HG02885 (cell line): Measurements from ENCODE around the gene GPX2.

Experiments used
- ATAC-seq: cut with Tn5 transposase; IDR thresholded peaks from one replicate; pipeline ENCODE4 v1.9.1; 2021; ENCODE audit warnings: mild to moderate bottlenecking; ENCODE audit not compliant: unreplicated experiment, poor library complexity

GPX2 gene

DNA sequence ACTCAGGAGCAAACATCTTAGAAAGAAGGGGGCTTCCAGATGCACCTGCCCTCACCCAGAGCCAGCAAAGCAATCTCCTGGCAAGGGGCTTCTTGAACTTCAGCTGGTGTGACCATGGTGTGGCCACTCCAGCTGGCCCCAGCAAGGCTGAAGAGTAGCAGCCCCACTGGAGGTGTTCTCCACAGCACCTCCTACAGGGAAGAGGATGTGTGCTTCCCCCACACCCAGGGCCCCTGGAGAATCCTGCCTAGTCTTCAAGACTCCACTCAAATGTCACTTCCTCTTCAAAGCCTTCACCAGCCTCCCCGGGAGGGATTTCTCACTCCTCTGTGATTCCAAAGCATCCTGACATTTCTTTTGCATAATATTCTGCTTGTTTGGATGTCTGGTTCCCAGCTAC, 21.1 kb upstream of the GPX2 start:
- no peak for ATAC-seq

DNA sequence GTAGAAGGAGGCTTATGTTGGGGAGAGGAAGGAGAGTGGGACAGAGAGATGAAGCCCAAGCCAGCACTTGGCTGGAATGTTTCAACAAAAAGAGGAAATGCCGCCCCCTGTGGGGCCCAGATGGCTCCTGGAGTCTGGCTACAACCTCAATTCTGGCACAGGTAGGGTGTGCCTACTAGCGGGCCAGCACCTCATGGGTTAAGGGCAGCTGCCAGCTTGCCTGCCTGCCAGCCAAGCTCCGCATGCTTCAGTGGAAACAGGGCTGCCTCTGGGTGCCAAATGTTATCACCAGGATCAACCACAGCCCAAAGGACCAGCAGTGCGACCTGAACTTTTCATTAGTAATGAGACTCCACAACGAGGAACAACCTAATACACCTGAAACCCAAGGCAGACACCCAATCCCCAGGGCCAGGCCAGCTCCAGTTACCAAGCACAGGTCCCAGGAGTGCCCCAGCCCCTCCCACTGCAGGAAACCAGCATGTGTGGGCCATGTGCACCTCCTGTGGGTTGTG, 18.3 kb upstream of the GPX2 start:
- no peak for ATAC-seq

DNA sequence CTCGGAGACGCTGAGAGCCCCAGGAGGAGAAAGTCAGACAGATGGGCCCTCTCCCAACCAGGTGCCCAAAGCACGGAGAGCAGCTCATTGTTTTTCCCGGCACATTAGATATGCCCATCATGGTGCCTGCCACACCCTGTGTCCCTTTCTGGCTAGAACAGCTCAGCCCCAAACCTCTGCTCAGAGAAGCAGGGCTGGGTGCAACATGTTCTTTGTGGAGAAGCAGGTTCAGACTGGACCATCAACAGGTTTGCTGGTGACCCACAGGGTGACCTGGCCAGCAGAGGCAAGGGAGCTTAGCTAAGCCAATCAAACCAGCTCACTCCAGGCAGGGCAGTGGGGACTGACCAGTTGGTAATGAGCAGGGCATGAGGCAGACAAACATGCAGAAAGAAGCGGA, 16.2 kb upstream of the GPX2 start:
- ATAC-seq, result no peak

DNA sequence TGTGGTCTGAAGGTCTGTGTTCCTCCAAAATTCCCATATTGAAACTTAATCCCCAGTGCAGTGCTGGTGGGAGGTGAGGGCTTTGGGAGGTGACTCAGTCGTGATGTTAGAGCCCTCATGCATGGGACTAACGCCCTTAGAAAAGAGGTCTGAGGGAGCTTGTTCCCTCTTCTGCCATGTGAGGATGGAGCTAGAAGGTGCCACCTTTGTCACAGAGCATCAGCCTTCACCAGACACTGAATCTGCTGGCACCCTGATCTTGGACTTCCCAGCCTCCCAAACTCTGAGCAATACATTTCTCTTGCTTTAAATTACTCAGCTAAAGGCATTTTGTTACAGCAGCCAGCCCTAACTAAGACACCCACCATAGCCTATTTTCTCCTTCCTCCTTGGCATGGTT, 15.7 kb upstream of the GPX2 start:
- no peak for ATAC-seq

DNA sequence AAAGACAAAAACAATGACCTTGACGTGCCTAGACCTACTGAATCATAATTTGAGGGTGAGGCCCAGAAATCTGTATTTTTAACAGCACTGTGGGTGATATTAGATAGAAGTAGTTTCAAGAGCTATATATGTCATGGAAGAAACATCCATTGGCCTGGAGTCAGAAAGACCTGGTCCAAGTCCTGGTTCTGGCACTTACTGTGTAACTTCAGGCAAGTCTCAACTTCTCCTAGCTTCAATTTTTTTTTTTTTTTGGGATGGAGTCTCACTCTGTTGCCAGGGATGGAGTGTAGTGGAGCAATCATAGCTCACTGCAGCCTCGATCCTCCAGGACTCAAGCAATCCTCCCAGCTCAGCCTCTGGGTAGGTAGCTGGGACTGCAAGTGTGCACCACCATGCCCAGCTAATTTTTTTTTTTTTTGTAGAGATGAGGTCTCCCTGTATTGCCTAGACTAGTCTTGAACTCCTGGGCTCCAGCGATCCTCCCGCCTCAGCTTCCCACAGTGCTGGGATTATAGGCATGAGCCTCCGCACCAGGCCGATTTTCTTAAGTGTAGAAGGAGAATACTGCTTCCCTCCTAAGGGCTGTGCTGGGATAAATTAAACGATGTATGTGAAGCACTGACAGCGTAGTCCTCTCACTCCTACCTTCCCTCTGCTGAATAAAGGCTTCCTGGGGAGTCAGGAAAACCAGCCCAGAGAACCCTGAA, 14.3 kb upstream of the GPX2 start:
- no peak for ATAC-seq

DNA sequence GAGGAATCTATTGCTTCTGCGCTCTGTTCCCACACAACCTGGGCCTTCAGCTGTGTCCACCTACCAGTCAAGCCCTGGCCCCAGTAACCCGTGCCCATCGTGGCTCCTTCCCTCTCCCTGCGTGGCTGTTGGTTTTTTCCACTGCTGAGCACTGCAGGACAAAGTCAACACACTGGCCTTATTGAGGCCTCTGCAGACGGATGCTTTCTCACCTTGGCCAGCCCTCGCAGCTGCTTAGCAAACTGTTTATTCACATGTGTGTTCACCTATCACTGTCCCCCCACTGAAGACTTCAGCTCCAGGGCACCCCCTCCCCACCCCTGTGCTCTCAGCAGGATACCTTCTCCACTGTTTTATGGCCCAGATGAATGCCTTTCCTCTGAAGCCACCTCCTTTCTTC, 12.8 kb upstream of the GPX2 start:
- ATAC-seq, result no peak

DNA sequence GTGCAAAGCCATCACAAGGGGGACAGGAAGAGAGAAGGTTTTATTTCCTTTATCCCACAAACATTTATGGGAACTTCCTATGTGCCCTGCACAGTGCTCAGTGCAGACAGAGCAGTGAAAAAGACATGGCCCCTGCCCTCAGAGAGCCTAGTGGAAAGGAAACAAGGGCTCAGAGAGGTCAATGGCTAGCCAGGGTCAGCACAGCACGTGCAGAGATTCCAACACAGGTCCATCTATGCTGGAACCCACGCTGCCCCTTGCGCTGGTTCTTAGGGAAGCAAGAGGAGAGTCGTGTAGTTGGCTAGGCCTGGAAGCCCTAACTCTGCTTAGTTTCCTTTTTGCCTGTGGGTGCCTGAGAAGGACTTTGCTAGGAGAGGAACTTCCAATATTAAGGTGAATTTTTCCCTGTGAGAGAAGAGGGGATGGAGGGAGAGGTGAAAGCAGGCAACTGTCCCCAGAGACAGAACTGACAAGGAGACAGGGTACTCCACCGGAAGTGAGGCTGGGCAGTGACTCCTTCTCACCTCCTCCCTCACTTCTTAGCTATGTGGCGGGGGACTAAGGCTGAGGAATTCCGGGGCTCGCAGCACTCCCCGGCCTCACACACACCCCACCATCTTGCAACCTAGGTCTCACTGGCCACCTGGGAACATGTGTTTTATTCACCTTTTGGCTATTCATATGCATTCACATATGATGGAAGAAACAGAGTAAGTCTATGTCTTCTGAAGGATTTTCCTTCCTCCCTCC, 12.1 kb upstream of the GPX2 start:
- ATAC-seq, result no peak

DNA sequence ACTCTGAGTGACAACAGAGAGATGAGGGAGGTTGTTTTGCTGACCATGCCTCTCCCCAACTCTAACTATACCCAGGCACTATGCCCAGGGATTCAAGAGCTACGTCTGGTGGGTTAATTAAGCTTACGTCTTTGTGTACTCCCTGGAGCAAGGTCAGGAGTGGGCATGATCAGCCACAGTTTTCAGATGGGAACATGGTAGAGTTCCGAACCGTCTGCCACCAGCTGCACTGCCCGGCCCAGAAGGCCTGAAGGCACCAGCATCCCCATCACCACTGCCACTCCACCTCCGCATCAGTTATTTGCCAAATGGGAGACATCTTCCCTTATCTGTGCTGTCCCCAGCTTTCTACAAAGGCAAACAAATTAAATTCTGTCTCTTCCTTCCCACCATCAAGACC, 11.1 kb upstream of the GPX2 start:
- ATAC-seq, result no peak

DNA sequence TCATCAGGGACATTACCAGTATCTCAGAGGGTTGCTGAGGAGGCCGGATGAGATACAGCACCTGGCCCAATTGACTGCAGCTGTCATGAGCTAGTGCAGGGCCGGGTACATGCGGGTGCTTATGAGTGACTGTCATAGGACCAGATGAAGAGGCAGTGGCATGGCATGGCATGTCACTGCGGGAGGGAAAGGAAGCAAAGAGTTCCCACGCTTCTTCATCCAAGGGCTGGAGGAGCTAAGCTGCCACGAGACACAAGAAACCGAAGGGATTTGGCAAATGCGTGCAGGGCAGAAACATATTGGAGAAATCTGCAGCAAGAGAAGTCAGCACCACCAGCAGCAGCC, 10.7 kb upstream of the GPX2 start:
- no peak for ATAC-seq

DNA sequence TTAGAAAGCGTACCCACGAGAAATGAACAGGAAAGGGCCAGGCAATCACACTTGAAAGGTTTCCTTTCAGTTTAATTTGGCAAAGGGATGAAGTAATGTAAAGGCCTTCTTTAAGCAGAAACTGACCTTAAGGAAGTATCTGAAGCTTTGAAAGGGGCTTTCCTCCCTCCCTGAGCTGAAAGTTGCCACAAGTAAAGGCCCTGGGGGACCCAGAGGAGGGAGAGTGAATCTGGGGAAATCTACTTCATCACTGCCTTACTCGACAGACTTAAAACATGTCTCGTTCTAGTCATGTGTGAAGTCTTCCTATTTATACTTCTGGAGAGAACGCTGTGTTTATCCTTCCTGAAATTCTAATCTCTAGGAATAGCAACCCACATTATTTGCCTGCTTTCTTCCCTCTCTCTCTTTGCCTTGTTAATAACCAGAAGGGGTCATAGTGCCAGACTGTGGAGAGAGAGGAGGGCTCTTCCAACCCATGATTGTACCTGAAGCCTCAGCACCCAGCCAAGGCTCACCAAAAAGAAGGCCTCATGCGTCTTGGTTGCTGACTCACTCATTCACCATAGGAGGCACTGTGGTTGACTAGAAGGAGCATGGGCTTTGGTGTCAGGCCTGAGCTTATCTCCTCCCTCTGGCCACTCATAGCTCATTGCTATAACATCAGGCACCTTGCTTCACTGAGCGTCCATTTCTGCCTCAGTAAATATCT, 10.2 kb upstream of the GPX2 start:
- ATAC-seq, result peak; percentile 68

DNA sequence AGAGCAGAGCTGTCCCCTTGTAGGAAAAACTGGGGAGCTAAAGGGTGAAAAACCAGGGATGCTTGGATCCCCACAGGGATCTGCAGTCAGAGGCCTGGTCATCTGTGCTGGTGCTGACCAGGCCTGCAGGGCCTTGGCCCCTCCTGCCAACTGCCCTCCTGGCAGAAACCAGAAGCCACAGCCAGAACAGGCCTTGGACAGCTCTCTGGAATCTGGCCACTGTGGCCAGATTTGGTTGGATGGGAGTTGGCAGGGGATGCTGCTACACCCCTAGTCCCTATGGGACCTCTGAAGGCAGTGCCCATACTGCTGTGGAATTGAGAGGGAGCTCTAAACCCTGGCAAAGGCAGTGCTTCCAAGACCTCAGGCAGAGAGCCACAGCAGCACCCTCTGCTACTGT, 9.2 kb upstream of the GPX2 start:
- no peak for ATAC-seq

DNA sequence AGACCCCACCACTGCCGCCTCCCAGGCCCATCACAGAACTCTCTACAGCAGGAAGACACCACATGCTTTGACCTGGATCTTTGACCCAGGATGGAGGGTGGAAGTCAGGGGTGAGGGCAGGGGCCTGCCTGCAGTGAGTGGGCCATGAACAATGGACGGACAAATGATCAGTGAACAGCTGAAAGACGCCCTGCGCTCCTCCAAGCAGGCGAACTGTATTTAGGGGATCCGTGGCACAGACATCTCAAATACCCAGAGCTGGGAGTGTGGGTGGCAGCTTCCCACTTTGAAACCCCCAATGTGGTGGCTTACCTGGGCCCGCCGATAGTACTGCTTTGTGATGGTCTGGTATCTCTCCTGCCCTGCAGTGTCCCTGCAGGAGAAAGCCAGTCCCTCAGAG, 8.7 kb upstream of the GPX2 start:
- ATAC-seq, result no peak

DNA sequence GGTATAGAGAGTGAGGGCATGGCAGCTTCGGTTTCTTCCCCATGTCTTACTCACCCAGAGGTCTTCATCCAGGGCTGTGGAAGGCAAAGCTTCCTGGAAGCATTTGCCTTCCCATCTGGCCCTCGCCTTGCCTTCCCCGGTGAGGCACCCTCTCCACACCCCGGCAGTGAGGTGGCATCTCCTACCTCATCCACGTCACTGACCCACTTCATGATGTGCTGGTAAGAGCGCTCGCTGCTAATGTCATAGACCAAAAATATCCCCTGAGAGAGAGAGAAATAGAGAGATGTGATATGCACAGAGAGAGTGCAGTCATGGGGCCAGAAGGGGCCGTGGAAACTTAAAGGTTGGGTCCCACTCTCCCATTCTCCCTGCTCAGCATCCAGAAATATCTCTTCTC, 8.3 kb upstream of the GPX2 start:
- no peak for ATAC-seq

DNA sequence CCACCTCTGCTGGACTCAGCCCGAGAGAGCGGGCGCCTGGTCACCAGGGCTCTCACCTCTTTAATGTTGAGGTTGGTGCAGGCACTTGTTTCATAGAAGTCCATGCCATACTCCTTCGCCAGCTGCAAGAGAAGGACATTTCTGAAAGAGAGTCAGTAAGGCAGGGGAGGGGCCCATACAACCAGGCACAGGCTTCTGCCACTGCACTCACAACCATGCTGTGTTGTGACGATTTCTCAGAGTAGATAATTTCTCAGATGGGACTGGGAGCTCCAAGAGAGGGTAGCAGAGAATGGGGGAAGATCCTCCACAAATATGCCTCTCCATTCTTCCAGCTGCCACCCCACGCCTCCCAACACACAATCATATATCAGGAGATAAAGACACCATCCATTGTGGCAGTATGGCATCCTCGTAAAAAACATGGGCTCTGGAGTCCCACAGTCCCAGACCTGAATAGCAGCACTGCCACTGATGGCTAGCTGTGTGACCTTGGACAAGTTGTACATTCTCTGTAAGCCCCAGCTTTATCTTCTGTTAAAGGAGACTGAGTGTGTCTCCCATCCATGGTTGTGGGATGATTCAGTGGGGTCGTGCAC, 6.2 kb upstream of the GPX2 start:
- ATAC-seq, result no peak

DNA sequence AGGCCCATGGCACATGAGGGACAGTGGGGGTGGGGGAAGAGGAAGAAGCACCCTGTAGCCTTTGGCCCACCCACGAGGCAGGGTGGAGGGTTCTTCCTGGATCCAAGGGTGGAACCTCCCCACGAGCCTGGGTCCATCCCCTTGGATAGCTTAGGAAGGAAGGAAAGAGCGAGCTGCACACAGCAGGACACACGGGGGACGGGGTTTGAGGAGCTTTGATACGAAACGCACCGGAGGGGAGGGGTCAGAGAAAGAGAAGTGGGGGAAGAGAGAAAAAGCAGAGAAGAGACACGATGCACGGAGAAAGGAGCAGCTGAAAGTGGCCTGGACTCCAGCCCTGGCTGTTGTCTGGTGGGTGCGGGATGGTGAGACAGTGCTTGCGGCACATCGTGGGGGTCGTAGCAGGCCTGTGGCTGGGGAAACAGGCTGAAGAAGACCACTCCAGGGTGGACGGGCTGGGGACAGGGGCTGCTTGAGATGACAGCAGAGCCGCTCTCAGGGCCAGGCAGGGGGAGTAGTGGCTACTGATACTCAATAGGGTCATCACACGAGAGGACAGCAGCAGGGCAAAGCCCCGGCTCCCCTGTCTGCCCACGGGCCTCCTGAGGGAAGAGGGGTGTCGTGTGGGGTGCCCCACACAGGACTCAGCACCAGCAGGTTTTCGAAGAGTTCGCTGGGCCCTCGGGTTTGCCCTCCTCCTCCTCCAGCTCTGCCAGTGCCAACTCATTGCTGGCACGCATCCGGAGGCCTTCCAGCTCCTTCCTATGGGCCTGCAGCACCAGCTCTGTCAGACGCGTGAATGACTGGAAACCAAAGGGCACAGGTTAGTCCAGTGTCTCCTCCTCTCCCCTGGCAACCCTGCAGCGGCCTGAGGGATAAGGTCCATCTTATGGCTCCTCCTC, 5.4 kb upstream of the GPX2 start:
- no peak for ATAC-seq

DNA sequence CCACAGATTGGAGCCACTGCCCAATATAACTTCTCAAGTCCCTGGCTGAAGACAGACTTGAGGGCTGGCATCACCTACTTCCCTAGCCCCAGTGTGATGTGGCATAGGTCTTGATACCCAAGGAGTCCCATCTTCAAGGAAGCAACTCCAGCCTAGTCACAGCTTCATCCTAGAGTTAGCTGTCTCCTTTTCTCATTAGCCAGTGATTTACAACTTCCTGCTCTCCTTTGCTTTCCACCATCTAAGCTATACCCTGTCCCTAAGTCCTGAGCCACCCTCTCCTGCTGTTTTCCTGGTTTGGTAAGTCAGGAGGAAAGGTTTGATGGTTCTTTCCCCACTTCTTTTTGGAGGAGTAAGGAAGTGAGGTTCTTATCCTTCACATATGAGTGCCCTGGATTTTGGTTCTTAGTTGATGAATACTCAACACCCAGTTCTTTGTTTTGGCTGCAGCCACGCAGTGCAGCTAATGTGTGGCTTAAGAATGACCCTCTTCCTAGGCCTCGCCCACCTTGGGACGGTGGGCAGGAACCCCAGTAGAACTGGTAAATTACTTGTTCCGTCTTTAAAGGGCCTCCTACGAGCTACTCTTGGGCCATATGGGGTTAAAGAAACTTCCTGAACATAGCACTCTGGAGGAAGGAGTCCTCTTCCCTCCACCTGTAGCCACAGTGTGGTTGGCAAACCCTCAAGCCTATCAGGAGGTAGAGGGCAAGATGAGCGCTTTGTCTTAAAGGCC, 3.9 kb upstream of the GPX2 start:
- ATAC-seq, result no peak

DNA sequence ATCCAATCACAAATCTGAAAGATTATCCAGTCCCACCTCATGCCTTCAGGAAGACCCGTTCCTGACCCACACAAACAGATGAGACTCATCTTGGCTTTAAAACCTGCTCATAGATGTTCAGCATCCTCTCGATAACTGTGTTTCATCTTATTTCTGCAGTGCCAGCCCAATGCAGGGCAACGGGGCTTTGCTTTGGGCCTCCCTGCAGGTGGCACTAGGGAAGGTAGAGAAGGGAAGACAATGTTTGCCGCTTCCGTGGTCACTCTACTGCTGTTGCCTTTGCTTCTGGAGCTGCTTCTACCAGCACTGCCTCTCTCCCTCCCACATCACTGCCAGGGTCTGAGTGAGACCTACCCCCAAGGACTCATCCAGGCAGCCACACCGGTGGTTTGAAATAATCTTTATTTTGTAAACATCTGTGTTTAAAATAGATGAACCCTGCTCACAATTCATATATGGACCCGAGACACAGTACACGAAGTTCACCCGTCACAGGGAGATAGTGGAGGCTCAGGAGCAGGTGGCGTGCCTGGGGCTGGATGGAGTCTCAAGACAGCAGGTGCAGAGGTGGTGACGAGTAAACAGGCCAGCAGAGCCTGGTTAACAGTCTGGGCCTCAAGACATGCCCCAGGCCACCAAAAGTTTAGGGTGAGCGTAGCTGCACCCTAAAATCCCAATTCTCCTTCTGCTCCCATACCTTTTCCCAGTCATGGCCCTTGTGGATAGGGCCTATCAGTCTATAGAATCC, 3.1 kb upstream of the GPX2 start:
- ATAC-seq, result no peak

DNA sequence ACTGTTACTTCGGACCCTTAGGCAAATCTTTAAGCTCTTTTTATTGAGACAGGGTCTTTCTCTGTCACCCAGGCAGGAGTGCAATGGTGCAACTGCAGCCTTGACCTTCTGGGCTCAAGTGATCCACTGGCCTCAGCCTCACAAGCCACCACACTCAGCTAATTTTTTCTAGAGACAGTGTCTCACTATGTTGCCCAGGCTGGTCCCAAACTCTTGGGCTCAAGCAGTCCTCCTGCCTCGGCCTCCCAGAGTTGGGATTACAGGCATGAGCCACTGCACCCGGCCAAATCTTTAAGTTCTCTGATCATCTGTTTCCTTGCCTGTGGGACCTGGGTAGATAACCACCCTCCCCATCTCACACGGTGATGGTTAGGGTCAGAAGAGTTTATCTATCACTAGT, 2.3 kb upstream of the GPX2 start:
- no peak for ATAC-seq

DNA sequence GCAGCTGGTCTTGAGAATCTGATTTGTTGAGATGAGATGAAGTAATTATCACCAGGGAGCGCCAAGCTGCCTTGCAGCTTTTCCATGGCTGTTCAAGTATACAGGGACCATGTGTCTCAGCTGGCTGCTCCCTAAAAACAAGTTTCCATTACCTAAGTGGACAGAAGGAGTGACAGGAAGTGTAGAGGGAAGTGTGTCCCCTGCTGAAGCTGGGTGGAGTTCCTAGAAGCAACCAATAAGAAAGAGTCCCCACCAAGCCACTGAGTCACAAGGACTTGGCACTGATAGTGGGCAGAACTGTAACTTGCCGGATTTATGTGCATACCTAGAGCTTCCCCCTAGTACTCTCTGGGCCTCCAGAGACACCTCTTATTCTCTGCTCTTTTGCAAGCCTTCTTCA, 1.5 kb upstream of the GPX2 start:
- no peak for ATAC-seq
